SK-N-SH treated with all-trans-retinoic acid at 6 μM for 48 hours (cell line): ENCODE results near the gene MAGEB3.

Experiments used
- TF ChIP-seq, protein P1 (sequence below): fragments of 250-450 bp; sonication (Bioruptor Pico); IDR thresholded peaks from 2 replicates; pipeline ENCODE4 v1.5.1; 2021; ENCODE audit warnings: mild to moderate bottlenecking, moderate library complexity
- TF ChIP-seq, protein P2 (sequence below): fragments of 250-450 bp; sonication (Bioruptor Pico); IDR thresholded peaks from 2 replicates; pipeline ENCODE4 v1.8.0; 2020; ENCODE audit warnings: mild to moderate bottlenecking, moderate library complexity, borderline replicate concordance
- TF ChIP-seq, protein P3 (sequence below): fragments of 250-450 bp; sonication (Bioruptor Pico); IDR thresholded peaks from 2 replicates; pipeline ENCODE4 v1.5.1; 2020; ENCODE audit warnings: low read depth, mild to moderate bottlenecking, moderate library complexity

DNA sequence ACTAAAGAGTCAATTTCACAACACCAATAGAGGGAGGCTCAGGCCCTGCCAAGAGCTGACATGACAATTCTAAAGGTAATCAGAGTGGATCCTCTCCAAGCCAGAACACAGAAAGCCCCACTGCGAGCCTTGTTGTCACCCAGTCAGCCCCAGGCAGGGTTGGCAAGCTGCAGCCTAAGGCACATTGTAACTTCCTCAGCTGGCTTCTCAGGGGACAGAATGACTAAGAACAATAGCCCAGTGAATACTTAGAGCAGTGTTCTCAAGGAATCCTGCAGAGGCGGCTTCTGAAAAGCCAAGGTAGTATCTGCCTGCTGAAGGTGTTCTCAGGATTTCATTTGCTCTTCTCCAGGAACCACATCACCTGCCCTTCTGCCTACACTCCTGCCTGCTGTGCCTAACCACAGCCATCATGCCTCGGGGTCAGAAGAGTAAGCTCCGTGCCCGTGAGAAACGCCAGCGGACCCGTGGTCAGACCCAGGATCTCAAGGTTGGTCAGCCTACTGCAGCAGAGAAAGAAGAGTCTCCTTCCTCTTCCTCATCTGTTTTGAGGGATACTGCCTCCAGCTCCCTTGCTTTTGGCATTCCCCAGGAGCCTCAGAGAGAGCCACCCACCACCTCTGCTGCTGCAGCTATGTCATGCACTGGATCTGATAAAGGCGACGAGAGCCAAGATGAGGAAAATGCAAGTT lies 11.4 kb downstream of the MAGEB3 start, which contains the start of gene MAGEB4:
- TF ChIP-seq, protein P1, sequence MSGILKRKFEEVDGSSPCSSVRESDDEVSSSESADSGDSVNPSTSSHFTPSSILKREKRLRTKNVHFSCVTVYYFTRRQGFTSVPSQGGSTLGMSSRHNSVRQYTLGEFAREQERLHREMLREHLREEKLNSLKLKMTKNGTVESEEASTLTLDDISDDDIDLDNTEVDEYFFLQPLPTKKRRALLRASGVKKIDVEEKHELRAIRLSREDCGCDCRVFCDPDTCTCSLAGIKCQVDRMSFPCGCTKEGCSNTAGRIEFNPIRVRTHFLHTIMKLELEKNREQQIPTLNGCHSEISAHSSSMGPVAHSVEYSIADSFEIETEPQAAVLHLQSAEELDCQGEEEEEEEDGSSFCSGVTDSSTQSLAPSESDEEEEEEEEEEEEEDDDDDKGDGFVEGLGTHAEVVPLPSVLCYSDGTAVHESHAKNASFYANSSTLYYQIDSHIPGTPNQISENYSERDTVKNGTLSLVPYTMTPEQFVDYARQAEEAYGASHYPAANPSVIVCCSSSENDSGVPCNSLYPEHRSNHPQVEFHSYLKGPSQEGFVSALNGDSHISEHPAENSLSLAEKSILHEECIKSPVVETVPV (CRISPR knock-in tag) = no peak
- TF ChIP-seq, protein P2, sequence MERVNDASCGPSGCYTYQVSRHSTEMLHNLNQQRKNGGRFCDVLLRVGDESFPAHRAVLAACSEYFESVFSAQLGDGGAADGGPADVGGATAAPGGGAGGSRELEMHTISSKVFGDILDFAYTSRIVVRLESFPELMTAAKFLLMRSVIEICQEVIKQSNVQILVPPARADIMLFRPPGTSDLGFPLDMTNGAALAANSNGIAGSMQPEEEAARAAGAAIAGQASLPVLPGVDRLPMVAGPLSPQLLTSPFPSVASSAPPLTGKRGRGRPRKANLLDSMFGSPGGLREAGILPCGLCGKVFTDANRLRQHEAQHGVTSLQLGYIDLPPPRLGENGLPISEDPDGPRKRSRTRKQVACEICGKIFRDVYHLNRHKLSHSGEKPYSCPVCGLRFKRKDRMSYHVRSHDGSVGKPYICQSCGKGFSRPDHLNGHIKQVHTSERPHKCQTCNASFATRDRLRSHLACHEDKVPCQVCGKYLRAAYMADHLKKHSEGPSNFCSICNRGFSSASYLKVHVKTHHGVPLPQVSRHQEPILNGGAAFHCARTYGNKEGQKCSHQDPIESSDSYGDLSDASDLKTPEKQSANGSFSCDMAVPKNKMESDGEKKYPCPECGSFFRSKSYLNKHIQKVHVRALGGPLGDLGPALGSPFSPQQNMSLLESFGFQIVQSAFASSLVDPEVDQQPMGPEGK (CRISPR knock-in tag) = no peak
- TF ChIP-seq, protein P3, sequence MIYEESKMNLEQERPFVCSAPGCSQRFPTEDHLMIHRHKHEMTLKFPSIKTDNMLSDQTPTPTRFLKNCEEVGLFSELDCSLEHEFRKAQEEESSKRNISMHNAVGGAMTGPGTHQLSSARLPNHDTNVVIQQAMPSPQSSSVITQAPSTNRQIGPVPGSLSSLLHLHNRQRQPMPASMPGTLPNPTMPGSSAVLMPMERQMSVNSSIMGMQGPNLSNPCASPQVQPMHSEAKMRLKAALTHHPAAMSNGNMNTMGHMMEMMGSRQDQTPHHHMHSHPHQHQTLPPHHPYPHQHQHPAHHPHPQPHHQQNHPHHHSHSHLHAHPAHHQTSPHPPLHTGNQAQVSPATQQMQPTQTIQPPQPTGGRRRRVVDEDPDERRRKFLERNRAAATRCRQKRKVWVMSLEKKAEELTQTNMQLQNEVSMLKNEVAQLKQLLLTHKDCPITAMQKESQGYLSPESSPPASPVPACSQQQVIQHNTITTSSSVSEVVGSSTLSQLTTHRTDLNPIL (CRISPR knock-in tag) = no peak
